ENCODE results near the gene C13orf46. TPM values are rescaled to one million over a fixed set of nuclear protein-coding genes. Genes with fewer than 3 reads are reported as not detected.

Gene C13orf46
- total RNA-seq, 1 donor from 2014 or later, result 0.54 TPM

GRCh38 chr13:113953561-113953960 lies 20.3 kb downstream of the C13orf46 start:
- H3K9me3 Mint-ChIP-seq, result peaks cover 6% of the 10 kb centered on the region
- no peak for DNase-seq (ENCODE audit: low spot score in 2 of 2, unreplicated experiment in 2 of 2)
- H3K4me3 Mint-ChIP-seq, result no peak overlapping the region
- H3K36me3 Mint-ChIP-seq, result no peaks in the 10 kb centered on the region
- no peaks in the 10 kb centered on the region for H3K27me3 Mint-ChIP-seq (ENCODE audit: low read depth)
- H3K27ac Mint-ChIP-seq, result no peak overlapping the region
- no peaks in the 10 kb centered on the region for H3K4me1 Mint-ChIP-seq
- no peak for TF ChIP-seq CTCF (IDR thresholded peaks at IDR 0.05; ENCODE audit: unreplicated experiment)

GRCh38 chr13:113952983-113953520 lies 20.8 kb downstream of the C13orf46 start:
- Mint-ChIP-seq H3K4me3 (no peak overlapping the region), H3K27me3 (ENCODE audit: low read depth) (no peaks in the 10 kb centered on the region), H3K27ac (no peak overlapping the region), H3K4me1 (peaks cover 2% of the 10 kb centered on the region), H3K9me3 (peaks cover 1% of the 10 kb centered on the region), H3K36me3 (no peaks in the 10 kb centered on the region)
- TF ChIP-seq CTCF (IDR thresholded peaks at IDR 0.05; ENCODE audit: unreplicated experiment), result no peak
- no peak for DNase-seq (ENCODE audit: low spot score in 2 of 2, unreplicated experiment in 2 of 2)

- no peak overlapping the region for H3K27ac Mint-ChIP-seq
- H3K4me1 Mint-ChIP-seq, result peaks cover 2% of the 10 kb centered on the region
- no peak overlapping the region for H3K4me3 Mint-ChIP-seq
- no peaks in the 10 kb centered on the region for H3K36me3 Mint-ChIP-seq
- no peaks in the 10 kb centered on the region for H3K9me3 Mint-ChIP-seq
- DNase-seq (ENCODE audit: low spot score in 2 of 2, unreplicated experiment in 2 of 2), result no peak
- TF ChIP-seq CTCF (IDR thresholded peaks at IDR 0.05; ENCODE audit: unreplicated experiment), result no peak
- H3K27me3 Mint-ChIP-seq (ENCODE audit: low read depth), result no peaks in the 10 kb centered on the region
Measured at GRCh38 chr13:113952151-113952982, 21.5 kb downstream of the C13orf46 start.

- Mint-ChIP-seq H3K27ac (no peak overlapping the region), H3K27me3 (ENCODE audit: low read depth) (no peaks in the 10 kb centered on the region), H3K9me3 (no peaks in the 10 kb centered on the region), H3K36me3 (no peaks in the 10 kb centered on the region), H3K4me1 (peaks cover 2% of the 10 kb centered on the region), H3K4me3 (no peak overlapping the region)
- peak; percentile 21 for TF ChIP-seq CTCF (IDR thresholded peaks at IDR 0.05; ENCODE audit: unreplicated experiment)
- peak in 1 of 2 experiments; percentile 62 for DNase-seq (ENCODE audit: low spot score in 2 of 2, unreplicated experiment in 2 of 2)
Measured at GRCh38 chr13:113951246-113951999, 22.5 kb downstream of the C13orf46 start.

GRCh38 chr13:113950451-113951245 lies 23.2 kb downstream of the C13orf46 start:
- TF ChIP-seq CTCF (IDR thresholded peaks at IDR 0.05; ENCODE audit: unreplicated experiment), result no peak
- Mint-ChIP-seq H3K36me3 (no peaks in the 10 kb centered on the region), H3K4me3 (no peak overlapping the region), H3K4me1 (peaks cover 2% of the 10 kb centered on the region), H3K27me3 (ENCODE audit: low read depth) (no peaks in the 10 kb centered on the region), H3K9me3 (no peaks in the 10 kb centered on the region), H3K27ac (no peak overlapping the region)
- no peak for DNase-seq (ENCODE audit: low spot score in 2 of 2, unreplicated experiment in 2 of 2)

All from mesothelial cell of epicardium (in vitro differentiated cells).